Stimulated activated CD8-positive, alpha-beta memory T cell treated with anti-CD3 and anti-CD28 coated beads, Interleukin-12 subunit alpha, Interleukin-12 subunit beta, amount 100 ng/mL, for 1 hour (primary cell): ENCODE results near the gene RELB.

Source experiments
- DNase-seq: peaks from one replicate; pipeline ENCODE4 v3.0.0-alpha.2; 2020; ENCODE audit warnings: low read depth

The RELB gene

GRCh38 chr19:45059258-45059965, 58.1 kb downstream of the RELB start:
- peak; percentile 73 for DNase-seq

GRCh38 chr19:45061965-45062364, 60.7 kb downstream of the RELB start:
- no peak for DNase-seq

- DNase-seq: no peak
Measured at GRCh38 chr19:45063851-45064801, 62.9 kb downstream of the RELB start.

GRCh38 chr19:45066921-45067661, 65.8 kb downstream of the RELB start:
- no peak for DNase-seq

GRCh38 chr19:45068041-45068440, 66.8 kb downstream of the RELB start:
- no peak for DNase-seq

GRCh38 chr19:45069056-45069455, 67.8 kb downstream of the RELB start:
- DNase-seq: no peak

GRCh38 chr19:45070214-45070613, 69.0 kb downstream of the RELB start:
- DNase-seq: no peak

- DNase-seq: no peak
Measured at GRCh38 chr19:45070861-45071544, 69.7 kb downstream of the RELB start.

- DNase-seq: no peak
Measured at GRCh38 chr19:45071545-45071938, 70.3 kb downstream of the RELB start.

GRCh38 chr19:45071969-45072790, 70.9 kb downstream of the RELB start:
- no peak for DNase-seq

- DNase-seq: no peak
Measured at GRCh38 chr19:45074744-45075300, 73.6 kb downstream of the RELB start.

GRCh38 chr19:45075301-45076028, 74.2 kb downstream of the RELB start:
- no peak for DNase-seq

GRCh38 chr19:45076029-45076850, 75.0 kb downstream of the RELB start, which contains the start of gene ZNF296:
Gene ZNF296 (minus strand): TSS chr19:45076478. CDS start chr19:45076373, 105 bp downstream.
- DNase-seq: peak; percentile 62

GRCh38 chr19:45076851-45077730, 75.8 kb downstream of the RELB start:
- no peak for DNase-seq

GRCh38 chr19:45078390-45079062, 77.3 kb downstream of the RELB start:
- no peak for DNase-seq

GRCh38 chr19:45079063-45079910, 78.0 kb downstream of the RELB start, which contains the start of gene GEMIN7:
Gene GEMIN7 (plus strand): TSS chr19:45079260. CDS start chr19:45090115, 10,855 bp downstream.
- DNase-seq: peak; percentile 56
